Endodermal cell (in vitro differentiated cells): ENCODE measurements around the gene ATP5IF1. TPM values are rescaled to one million over a fixed set of nuclear protein-coding genes. Genes with fewer than 3 reads are reported as not detected.

Experiments used
- DNase-seq: peaks from one replicate; pipeline ENCODE4 v3.0.0-alpha.2; 2017
- H3K27ac ChIP-seq: 2 replicates; pipeline ENCODE4 v1.5.1; 2013; ENCODE audit warnings: mild to moderate bottlenecking, low read depth, low read length, moderate library complexity
- H3K27me3 ChIP-seq: 2 replicates; pipeline ENCODE4 v1.6.1; 2013; ENCODE audit warnings: mild to moderate bottlenecking, low read length, moderate library complexity; ENCODE audit not compliant: insufficient read depth, control insufficient read depth, poor library complexity, severe bottlenecking
- H3K36me3 ChIP-seq: 2 replicates; pipeline ENCODE4 v1.7.0; 2013; ENCODE audit warnings: mild to moderate bottlenecking, low read length, moderate library complexity; ENCODE audit not compliant: control insufficient read depth, insufficient read depth
- H3K4me1 ChIP-seq: one replicate; pipeline ENCODE4 v1.7.0; 2013; ENCODE audit warnings: low read length; ENCODE audit not compliant: control insufficient read depth, insufficient read depth
- H3K4me3 ChIP-seq: 2 replicates; pipeline ENCODE4 v1.5.1; 2013; ENCODE audit warnings: mild to moderate bottlenecking, low read length, moderate library complexity
- H3K9ac ChIP-seq: 2 replicates; pipeline ENCODE4 v1.6.1; 2013; ENCODE audit warnings: mild to moderate bottlenecking, low read length, moderate library complexity; ENCODE audit not compliant: poor library complexity, severe bottlenecking; ENCODE audit errors: extremely low read depth
- H3K9me3 ChIP-seq: 2 replicates; pipeline ENCODE4 v1.6.1; 2013; ENCODE audit warnings: mild to moderate bottlenecking, low read length, moderate library complexity; ENCODE audit not compliant: control insufficient read depth
- H3K27ac Mint-ChIP-seq: 2 replicates; pipeline ENCODE4 v1.8.0; 2020; ENCODE audit warnings: mixed read lengths
- H3K27me3 Mint-ChIP-seq: 2 replicates; pipeline ENCODE4 v1.8.0; 2021; ENCODE audit warnings: mild to moderate bottlenecking, mixed read lengths; ENCODE audit not compliant: insufficient read depth
- H3K36me3 Mint-ChIP-seq: 2 replicates; pipeline ENCODE4 v1.8.0; 2020; ENCODE audit warnings: low read depth, mixed read lengths
- H3K4me1 Mint-ChIP-seq: 2 replicates; pipeline ENCODE4 v1.8.0; 2020; ENCODE audit warnings: mixed read lengths
- H3K4me3 Mint-ChIP-seq: 2 replicates; pipeline ENCODE4 v1.8.0; 2020; ENCODE audit warnings: mild to moderate bottlenecking, moderate library complexity, mixed read lengths
- H3K9me3 Mint-ChIP-seq: 2 replicates; pipeline ENCODE4 v1.8.0; 2020; ENCODE audit warnings: mild to moderate bottlenecking, mixed read lengths
- WGBS, 2 experiments: methylation state at CpG; one replicate each; pipeline versions ENCODE4 v1.1.5 to v1.1.7; 2013; ENCODE audit warnings: missing lambda C conversion rate in 2 of 2, mixed read lengths in 1 of 2; ENCODE audit not compliant: insufficient coverage in 1 of 2, insufficient read length in 1 of 2; 5-methylcytosine and 5-hydroxymethylcytosine counted together
- total RNA-seq, 2 donors: library from RNA; stranded (reverse); fragmentation: NEBNext Ultra II Directional in 1 of 2; extraction: Animal tissue kit (Norgen Biotek cat#: 25700) in 1 of 2; gene quantifications; 2 replicates in 1 of 2; 3 replicates in 1 of 2; pipeline ENCODE4 v1.2.1, GENCODE V29; 2021
- TF ChIP-seq, protein P1 (sequence below): fragments of 200-600 bp; sonication (generic); conservative IDR thresholded peaks from 2 replicates; pipeline ENCODE4 v1.5.0; 2021; ENCODE audit warnings: antibody characterized with exemption, mild to moderate bottlenecking

Gene ATP5IF1
- total RNA-seq, 2 donors from 2014 or later, result 182 to 222 TPM

DNA sequence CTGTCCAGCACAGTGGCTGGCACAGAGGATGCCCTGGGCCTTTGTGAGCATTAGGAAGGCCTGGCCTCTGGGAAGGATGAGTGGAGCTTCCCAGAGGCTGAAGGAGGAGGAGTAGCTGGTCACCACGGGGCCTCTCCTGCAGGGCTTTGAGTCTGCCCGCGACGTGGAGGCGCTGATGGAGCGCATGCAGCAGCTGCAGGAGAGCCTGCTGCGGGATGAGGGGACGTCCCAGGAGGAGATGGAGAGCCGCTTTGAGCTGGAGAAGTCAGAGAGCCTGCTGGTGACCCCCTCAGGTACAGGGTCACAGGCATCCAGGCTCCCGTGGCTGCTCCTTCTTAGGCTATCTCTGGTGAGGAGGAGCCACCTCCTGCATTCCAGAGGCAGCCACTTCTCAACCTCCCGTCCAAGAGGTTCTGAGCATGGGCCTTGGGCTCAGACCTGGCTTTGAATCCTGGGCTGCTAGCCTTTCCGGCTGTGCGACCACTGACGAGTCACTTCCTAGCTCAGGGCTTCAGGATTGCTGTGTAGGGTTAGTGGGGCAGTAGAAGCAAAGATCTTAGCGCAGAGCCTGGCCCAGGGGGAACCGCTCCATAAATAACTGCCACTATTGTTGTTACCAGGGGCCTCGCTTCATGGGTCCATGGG lies 37.4 kb downstream of the ATP5IF1 start:
- Mint-ChIP-seq H3K36me3 (peaks cover 45% of the 10 kb centered on the region), H3K27ac (no peak overlapping the region)

DNA sequence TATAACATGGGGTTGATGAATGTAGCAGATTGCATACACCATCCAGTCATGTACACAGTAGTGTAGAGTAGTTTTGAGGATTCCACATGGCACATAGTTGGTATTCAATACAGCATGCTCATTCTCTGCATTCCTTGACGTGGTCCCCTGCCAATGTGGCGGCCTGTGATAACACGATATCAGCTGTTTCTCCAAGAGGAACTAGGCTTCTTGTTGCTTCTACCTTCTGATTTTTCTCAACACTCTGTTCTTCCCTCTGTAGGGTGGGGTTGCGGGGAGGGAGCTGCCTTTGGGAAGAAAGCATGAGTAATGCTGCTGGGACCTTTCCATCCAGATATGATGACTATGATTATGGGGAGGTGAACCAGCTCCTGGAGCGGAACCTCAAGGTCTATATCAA lies 42.8 kb downstream of the ATP5IF1 start:
- H3K4me3 Mint-ChIP-seq, result no peak overlapping the region
- H3K27me3 Mint-ChIP-seq, result no peaks in the 10 kb centered on the region
- H3K36me3 ChIP-seq, result peaks cover 77% of the 10 kb centered on the region

More for the DNA sequence above, 37.4 kb downstream of the ATP5IF1 start:
- Histone ChIP-seq H3K27ac (no peak overlapping the region), H3K27me3 (no peaks in the 10 kb centered on the region), H3K36me3 (peaks cover 65% of the 10 kb centered on the region), H3K4me1 (peaks cover 4% of the 10 kb centered on the region), H3K4me3 (no peak overlapping the region), H3K9me3 (no peaks in the 10 kb centered on the region), H3K9ac (no peak overlapping the region)
- H3K4me3 Mint-ChIP-seq, result no peak overlapping the region
- DNase-seq, result no peak
- TF ChIP-seq, protein P1, sequence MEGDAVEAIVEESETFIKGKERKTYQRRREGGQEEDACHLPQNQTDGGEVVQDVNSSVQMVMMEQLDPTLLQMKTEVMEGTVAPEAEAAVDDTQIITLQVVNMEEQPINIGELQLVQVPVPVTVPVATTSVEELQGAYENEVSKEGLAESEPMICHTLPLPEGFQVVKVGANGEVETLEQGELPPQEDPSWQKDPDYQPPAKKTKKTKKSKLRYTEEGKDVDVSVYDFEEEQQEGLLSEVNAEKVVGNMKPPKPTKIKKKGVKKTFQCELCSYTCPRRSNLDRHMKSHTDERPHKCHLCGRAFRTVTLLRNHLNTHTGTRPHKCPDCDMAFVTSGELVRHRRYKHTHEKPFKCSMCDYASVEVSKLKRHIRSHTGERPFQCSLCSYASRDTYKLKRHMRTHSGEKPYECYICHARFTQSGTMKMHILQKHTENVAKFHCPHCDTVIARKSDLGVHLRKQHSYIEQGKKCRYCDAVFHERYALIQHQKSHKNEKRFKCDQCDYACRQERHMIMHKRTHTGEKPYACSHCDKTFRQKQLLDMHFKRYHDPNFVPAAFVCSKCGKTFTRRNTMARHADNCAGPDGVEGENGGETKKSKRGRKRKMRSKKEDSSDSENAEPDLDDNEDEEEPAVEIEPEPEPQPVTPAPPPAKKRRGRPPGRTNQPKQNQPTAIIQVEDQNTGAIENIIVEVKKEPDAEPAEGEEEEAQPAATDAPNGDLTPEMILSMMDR, result no peak
- no peaks in the 10 kb centered on the region for H3K9me3 Mint-ChIP-seq
- no peaks in the 10 kb centered on the region for H3K27me3 Mint-ChIP-seq
- 85 to 89% methylated on average over 11 to 17 of the region's 17 CpGs for WGBS, 2 experiments
- peaks cover 12% of the 10 kb centered on the region for H3K4me1 Mint-ChIP-seq

DNA sequence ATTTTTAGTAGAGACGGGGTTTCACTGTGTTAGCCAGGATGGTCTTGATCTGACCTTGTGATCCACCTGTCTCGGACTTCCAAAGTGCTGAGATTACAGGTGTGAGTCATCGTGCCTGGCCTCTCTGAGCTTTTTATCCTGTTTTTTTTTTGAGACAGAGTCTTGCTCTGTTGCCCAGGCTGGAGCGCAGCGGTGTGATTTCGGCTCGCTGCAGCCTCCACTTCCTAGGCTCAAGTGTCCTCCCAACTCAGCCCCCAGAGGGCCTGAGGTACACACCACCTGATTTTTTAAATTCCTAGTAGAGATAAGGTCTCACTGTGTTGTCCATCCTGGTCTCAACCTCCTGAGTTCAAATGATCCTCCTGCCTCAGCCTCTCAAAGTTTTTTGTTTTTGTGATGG lies 43.8 kb downstream of the ATP5IF1 start:
- Mint-ChIP-seq H3K27ac (no peak overlapping the region), H3K36me3 (peaks cover 55% of the 10 kb centered on the region), H3K4me1 (no peaks in the 10 kb centered on the region), H3K9me3 (no peaks in the 10 kb centered on the region), H3K27me3 (no peaks in the 10 kb centered on the region), H3K4me3 (no peak overlapping the region)
- no peak overlapping the region for H3K4me3 ChIP-seq
- no peaks in the 10 kb centered on the region for H3K4me1 ChIP-seq
- WGBS, 2 experiments, result 98% methylated on average over 7 of the region's 7 CpGs
- TF ChIP-seq, protein P1, result no peak
- DNase-seq, result no peak
- H3K27ac ChIP-seq, result no peak overlapping the region
- no peaks in the 10 kb centered on the region for H3K27me3 ChIP-seq
- H3K9ac ChIP-seq, result no peak overlapping the region
- H3K9me3 ChIP-seq, result no peaks in the 10 kb centered on the region
- peaks cover 67% of the 10 kb centered on the region for H3K36me3 ChIP-seq

More for the DNA sequence above, 42.8 kb downstream of the ATP5IF1 start:
- Histone ChIP-seq H3K9ac (no peak overlapping the region), H3K4me3 (no peak overlapping the region), H3K4me1 (no peaks in the 10 kb centered on the region), H3K27me3 (no peaks in the 10 kb centered on the region), H3K27ac (no peak overlapping the region), H3K9me3 (no peaks in the 10 kb centered on the region)
- Mint-ChIP-seq H3K27ac (no peak overlapping the region), H3K9me3 (no peaks in the 10 kb centered on the region), H3K4me1 (no peaks in the 10 kb centered on the region), H3K36me3 (peaks cover 63% of the 10 kb centered on the region)
- TF ChIP-seq, protein P1, result no peak
- whole genome bisulfite sequencing, 2 experiments, result 95% methylated on average over 3 to 5 of the region's 5 CpGs
- DNase-seq, result no peak
